HG03558 (cell line): ENCODE results near the gene KRT3.

Experiments used
- ATAC-seq: cut with Tn5 transposase; IDR thresholded peaks from one replicate; pipeline ENCODE4 v1.9.1; 2021; ENCODE audit warnings: moderate number of reproducible peaks; ENCODE audit not compliant: unreplicated experiment; ENCODE audit errors: extremely low read depth

KRT3 gene

DNA sequence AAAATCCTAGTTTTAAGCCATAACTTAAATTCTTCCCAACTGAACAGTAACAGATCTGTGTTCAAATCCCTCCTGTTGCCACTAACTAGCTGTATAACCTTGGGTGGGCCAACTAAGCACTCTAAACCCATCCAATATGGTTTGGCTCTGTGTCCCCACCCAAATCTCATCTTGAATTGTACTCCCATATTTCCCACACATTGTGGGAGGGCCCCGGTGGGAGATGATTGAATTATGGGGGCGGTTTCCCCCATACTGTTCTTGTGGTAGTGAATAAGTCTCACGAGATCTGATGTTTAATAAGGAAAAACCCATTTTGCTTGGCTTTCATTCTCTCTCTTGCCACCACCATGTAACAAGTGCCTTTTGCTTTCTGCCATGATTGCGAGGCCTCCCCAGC is 19.2 kb upstream of the KRT3 start:
- no peak for ATAC-seq

DNA sequence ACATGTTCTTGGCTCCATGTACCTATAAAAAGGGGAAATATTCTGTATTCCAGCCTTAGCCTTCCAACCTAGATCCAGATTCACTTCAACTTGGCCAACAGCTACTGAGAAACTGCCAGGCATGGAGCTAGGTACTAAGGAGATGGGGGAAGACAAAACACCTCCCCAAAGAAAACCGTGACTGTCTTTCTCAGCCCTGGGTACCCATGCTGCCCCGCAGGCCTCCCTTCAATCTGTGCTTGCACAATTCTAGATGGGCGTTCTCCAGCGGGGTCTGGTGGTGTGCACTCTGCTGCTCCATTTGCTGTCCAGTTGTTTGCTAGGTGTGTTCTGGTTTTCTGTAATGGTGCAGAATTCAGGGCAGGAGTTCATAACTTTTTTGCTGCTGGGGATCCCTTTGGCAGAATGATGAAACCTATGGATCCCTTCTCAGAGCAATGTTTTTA is 18.8 kb upstream of the KRT3 start:
- no peak for ATAC-seq

DNA sequence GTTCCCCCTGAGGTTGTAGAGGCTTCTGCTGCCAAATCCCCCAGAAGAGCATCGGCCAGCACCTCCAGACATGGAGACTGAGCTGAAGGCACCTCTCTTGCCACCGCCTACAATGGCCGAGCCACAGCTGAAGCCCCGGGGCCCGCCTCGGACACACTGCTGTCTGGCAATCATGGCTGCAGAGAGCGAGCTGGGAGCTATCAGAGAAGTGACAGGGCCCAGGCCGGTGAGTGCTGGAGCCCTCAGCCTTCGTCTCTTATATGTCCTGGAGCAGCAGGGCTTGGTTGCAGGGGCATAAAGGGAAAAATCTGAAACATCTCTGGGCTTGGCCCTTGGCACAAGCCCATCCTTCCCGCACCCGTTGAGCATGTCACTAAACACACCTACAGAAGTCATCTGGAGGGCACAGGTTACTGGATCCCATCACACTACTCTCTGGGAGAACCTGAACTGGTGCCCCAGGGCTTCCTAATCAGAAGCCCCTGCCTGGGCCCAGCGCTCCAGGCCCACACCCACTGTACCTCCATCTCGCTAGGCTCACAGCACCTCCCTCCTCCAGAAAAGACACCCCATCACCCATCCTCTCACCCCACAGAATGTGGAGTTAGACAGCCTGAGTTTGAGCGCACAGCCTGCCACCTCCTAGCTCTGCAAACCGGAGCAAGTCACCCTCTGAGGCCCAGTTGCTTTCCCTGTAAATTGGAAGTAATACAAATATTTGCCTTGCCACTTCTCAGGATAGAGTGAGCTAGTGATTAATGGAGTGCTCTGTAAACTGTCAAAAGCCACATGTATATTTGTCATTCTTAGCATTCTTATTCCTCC is 18.2 kb upstream of the KRT3 start, which contains the start of gene KRT4:
Gene KRT4 (minus strand): TSS at position 232 of the 825 bp plus-strand sequence. CDS start 58 bp downstream, at position 174.
- no peak for ATAC-seq

DNA sequence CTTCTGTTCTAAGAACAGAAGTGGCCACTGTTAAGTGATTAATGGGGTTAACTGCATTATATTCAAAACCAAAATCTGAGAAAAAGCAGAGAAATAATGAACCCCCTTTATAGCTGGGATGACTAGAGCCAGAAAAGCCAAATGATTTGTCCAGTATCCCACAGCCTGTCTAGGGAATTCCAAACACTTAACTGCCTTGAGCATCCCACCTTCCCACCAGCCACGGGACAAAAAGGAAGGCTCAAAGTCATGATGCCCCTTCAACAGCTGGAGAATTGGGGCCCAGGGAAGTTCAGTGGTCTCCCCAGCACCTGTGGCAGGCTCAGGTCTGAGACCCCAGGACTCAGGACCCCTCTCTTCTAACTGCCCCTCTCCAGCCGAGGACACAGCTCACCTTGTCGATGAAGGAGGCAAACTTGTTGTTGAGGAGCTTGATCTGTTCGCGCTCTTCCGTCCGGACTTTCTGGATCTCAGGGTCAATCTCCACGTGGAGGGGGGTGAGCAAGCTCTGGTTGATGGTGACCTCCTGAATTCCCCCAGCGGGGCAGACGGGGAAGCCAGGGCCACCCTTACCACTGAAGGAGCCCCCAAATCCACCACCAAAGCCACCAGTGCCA is 17.4 kb upstream of the KRT3 start:
- ATAC-seq: no peak

DNA sequence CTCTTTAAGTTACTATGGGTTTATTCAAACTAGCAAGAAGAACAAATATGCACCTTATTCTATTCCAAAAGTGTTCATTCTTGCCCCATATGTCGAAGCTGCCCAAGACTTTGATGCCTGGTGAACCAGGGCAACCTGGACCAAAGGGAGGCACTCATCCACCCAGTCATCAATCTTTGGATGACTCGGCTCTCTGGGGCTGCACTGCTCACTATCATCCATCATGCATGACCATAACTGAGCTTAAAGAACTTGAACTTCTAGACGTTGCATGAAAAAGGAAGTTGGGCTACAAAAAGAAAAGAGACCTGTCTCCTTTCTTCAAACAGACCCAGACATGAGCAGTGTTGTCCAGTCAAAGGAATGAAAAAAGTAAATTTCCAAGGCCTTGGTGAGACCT is 16.8 kb upstream of the KRT3 start:
- ATAC-seq: no peak

DNA sequence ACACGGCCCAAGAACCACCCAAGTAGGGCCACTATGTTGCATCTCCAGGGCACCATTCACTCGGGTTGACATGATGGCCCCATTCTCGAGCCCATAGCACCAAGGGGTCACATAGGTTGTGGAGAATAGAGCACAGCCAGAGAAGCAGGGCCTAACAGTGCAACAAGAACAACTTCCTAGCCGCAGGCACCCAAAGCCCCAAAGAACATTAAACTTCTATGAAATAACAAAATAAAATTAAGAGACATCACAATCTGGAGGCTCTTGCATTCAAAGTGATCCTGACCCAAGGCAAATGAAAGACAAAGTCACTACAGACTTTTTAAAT is 16.1 kb upstream of the KRT3 start:
- no peak for ATAC-seq

DNA sequence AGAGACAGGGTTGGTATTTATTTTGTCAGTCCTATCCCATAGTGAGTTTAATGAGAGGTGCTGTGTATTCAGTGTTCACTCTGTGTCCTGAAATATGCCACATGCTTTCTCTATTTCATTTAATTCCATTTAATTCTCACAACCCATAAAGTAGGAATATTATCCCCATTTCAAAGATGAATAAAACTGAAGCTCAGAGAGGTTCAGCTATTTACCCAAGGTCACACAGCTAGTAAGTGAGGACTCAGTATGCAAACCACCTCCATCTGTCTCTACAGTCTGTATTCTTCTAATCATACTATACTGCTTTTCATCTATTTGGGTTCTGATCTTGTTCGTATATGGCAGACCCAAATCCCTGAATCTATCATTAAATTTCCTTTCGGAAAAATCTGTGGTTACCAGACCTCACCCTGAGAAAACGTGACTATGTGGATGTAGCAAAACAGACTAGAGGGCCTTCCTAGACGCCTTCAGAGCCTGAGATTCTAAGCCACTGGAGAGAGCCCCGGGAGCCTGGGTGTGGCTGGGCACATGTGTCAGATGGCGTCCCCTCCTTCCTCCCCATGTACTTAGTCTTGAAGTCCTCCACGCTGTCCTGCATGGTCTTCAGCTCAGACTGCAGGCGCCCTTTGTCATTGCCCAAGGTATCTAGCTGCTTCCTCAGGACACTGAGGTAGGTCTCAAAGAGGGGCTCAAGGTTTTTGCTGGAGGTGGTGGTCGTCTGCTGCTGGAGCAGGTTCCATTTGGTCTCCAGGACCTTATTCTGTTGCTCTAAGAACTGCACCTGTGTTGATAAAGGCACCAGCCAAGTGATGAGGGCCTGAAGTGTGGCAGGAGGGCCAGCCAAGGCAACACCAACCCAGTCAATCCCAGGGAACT is 15.5 kb upstream of the KRT3 start:
- no peak for ATAC-seq

DNA sequence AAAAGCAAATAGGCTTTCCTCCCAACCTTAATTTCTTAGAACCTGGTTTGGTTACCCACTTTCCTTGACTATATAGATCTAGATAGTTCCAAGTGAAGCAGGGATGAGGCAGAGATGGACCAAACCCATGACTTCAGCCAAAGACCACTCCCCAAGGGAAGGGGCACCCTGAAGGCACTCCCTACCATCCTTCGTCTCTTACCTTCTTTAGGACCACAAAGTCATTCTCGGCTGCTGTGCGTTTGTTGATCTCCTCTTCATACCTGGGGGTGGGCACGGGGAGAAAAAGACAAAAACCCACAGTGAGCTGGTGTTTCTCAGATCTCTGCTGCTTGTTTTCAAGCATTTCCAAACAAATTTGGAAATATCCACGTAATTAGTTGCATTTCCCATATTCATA is 14.6 kb upstream of the KRT3 start:
- no peak for ATAC-seq

DNA sequence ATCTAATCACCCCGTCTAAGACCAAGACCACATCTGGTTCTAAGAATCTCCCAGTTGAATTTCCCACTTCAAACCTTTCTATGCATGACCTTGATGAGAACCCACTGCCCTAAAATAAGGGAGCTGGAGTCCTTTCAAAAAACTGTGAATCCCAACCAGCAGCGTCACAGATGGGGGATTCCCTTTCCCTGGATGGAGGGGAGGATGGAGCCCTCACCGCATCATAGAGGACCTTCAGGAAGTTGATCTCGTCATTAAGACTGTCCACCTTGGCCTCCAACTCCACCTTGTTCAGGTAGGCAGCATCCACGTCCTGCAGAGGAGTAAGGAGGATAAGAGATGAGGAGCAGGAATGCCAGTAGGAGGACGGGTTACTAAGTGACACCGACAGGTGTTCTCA is 13.2 kb upstream of the KRT3 start:
- no peak for ATAC-seq

DNA sequence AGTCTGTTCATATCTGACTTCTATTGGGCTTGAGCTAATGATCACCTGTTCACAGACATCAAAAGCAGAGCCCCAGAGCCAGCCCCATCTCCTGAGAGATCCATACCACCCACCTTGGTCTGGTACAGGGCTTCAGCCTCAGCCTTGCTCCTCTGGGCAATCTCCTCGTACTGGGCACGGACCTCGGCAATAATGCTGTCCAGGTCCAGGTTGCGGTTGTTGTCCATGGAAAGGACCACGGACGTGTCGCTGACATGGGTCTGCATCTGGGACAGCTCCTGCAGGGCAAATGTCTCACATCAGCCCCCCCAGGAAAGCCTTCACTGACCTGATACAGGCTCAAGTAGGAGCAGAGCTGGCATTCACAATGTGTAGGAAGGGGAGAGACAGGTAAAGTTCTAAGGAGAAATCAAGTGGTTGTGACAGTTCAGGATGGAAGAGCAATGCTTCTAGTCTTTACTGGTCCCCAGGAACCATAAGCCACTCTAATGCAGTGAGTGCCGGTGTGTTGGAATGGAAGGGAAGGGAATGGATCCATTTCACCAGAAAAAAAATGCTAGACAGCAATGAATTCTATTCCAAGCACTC is 12.8 kb upstream of the KRT3 start:
- ATAC-seq: no peak

DNA sequence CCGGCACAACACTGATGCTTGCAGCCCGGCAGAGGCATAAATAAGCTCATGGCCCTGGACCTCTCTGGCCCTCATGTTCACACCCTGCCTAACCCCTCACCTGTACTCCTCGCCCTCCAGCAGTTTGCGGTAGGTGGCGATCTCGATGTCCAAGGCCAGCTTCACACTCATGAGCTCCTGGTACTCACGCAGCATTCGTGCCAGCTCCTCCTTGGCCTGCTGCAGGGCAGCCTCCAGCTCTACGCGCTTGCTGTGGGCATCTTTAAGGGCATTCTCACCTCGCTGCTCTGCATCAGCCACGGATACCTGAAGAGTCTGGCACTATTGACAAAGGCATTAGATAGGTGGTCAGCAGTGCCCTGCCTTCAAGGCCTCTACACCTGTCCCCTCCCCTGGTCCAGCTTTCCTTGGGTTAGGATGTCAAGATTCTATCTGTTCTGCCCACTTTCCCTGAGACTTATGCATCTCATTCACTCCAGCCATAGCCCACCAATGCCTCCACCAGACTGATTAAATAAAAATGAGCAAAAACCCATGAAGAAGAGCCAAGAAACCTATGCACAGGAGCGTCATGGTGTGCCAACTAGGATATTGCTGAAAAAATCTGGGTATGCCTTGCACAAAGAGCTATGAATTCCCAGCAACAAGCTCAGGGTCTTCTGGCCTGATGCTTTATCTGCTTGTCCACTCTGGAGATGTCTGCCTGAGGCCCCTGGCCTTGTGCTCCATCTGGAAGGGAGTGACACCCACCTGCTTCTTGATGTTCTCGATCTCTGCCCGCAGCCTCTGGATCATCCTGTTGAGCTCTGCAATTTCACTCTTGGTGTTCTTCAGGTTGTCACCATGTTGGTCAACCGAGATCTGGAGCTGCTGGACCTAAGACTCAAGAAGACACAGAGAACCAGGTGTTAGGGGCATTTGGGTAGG is 11.9 kb upstream of the KRT3 start:
- no peak for ATAC-seq

DNA sequence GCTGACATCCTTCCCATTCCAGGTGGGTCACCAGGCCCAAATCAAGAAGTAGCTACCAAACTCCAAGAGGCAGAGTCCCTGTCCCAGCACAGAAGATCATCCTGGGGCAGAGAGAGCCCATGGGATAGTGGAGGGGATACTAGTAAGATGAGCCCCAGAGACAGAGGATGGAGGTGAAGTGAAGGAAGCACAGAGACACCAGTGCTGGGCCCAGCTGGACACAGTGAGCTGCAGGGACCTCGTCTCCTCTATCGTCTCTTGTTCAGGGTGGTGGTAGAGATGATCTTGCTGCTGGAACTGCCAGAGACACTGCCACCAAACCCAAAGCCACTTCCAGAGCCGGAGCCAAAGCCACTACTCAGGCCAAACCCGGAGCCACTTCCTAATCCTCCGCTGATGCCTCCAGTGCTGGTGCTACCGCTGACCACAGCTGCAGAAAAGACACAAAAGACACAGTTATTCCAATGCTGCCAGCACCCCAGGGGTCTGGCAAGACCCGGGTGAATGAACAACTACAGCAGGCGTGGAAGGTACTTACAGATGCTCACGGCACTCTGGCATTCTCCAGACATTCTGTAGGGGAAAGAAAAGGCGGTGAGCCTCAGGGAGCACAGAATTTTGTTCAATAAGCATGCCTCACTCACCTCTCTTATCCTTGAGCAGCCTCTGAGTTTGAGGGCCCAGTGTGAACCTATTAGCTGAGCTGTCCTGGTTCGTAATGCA is 11.1 kb upstream of the KRT3 start:
- no peak for ATAC-seq

DNA sequence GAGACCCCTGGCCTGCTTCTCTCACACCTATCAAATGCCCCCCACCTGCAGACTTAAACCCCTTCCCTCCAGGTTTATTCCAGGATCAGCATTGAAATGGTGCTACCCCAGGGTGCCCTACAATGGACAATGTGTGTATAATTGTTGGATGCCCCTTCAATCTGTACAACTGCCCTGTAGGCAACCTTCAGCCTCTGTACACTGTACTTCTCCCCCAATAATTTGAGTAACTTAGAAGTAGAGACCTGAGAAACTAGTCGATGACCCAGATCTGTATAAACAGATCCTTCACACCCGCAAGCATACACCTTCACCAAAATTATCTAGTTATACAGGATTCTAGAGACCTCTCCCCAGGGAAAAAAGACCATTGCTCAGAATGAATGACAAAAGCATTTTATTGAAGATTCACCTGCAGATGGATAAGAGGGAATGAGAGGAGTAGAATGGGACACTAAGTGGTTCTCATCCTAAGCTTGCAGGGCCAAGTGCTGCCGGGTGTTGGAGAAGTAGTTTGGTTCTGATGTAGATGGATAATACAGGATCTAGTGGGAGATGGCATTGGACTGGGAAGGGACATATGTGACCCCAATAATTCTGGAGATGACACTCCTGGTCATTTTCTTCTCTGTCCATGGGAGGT is 10.4 kb upstream of the KRT3 start:
- ATAC-seq: no peak

DNA sequence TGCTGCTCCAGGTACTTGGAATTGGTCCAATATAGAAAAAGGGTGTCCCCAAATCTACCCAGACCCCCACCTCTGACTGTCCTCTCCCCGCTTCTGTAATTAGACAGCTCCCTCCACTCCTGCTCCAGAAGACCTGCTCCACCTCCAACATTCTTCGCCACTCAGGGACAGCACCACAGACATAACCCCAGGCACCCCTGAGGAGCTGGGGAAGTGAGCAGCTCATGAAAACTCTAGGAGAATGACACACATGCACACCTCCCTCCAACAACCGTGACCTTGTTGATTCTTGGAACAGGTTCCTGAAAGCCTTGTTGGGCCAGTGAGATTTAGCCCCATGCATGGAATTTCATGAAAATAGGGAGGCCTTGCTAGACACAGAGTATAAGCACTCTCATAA is 9.8 kb upstream of the KRT3 start:
- no peak for ATAC-seq

DNA sequence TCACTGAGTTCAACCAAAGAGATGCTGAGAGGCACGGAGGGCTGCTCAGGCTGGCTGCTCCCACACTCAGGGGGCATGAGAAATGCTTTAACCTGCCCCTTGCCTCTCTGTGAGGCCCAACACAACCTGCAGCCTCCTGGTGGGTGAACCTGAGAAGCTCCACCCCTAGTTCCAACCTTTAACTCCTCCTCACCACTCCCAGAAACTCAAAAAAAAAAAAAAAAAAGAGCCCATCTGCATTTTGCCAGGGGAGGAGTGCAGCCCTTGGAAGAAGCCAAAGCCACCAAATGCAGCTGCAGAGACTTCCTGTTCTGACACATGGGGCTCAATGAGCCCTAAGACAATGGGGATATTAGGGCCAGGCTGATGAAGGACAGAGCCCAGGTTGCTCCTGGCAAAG is 9.1 kb upstream of the KRT3 start:
- no peak for ATAC-seq

DNA sequence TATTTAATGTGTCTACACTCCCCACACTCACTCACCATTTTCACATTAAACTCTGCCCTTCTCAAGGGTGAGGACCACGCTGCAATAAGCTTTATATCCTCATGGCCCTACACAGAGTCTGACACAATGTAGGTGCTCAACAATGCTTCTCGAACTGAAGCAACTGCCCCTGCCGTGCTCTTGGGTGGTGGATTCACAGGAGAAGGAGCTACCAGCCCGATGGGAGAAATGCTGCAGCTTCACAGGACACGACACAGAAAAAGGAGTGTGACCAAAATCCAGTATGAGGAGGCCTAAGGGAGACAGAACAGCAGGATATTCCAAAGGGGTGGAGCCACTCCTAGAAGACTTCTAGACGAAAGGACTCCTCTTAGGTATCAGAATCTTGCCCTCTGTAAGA is 6.5 kb upstream of the KRT3 start:
- no peak for ATAC-seq

DNA sequence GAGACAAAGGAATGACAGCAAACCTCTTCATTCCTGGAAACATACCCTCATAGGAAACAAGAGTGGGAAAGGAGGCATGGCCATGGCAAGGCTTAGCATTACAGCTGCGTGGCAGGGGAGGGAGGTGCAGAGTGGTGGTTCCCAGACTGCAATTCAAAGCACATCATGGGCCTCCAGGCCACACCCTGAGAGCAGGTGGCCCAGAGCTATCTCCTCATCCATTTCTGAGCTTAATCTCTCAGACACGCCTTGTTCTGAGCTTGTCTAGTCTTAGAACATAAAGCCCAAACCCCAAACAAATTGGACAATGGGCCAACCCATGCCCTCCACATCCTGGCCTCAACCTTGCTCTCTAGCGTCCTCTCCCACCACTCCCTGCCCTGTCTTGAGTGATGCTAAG is 5.9 kb upstream of the KRT3 start:
- ATAC-seq: no peak

DNA sequence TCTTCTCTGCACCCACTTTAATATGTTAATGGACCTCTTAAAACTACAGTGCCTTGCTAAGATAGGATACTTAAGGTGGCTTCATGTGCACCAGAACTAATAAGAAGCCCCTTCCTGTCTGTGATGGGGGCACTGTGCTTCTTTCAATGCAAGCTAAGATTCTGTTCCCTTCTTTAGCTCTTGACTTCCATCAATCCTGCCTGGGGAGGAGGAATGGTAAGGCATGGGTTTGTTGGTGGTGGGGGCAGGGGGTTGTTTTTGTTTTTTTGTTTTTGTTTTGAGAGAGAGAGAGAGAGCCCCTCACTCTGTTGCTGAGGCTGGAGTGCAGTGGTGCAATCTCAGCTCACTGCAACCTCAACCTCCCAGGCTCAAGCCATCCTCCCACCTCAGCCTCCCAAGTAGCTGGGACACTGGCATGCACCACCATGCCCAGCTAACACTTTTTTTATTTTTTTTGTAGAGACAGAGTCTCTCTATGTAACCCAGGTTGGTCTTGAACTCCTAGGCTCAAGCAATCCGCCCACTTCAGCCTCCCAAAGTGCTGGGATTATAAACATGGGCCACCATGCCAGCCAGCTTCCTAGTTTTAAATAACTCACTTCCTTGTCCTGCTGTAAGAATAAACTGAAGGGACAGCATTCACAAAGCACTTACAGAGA is 4.5 kb upstream of the KRT3 start:
- no peak for ATAC-seq
